ENCODE data around the gene KRTAP10-9. TPM values are rescaled to one million over a fixed set of nuclear protein-coding genes. Genes with fewer than 3 reads are reported as not detected.
A peak's percentile ranks its signal among the peaks of the same experiment; 100 is the strongest.
"Not testable (repeated sequence)": the region's sequence is repeated elsewhere in the genome, so short reads cannot be mapped to it uniquely, and the experiment has no call there.

Gene KRTAP10-9
- total RNA-seq, 4 donors from 2014 or later: not detected

DNA sequence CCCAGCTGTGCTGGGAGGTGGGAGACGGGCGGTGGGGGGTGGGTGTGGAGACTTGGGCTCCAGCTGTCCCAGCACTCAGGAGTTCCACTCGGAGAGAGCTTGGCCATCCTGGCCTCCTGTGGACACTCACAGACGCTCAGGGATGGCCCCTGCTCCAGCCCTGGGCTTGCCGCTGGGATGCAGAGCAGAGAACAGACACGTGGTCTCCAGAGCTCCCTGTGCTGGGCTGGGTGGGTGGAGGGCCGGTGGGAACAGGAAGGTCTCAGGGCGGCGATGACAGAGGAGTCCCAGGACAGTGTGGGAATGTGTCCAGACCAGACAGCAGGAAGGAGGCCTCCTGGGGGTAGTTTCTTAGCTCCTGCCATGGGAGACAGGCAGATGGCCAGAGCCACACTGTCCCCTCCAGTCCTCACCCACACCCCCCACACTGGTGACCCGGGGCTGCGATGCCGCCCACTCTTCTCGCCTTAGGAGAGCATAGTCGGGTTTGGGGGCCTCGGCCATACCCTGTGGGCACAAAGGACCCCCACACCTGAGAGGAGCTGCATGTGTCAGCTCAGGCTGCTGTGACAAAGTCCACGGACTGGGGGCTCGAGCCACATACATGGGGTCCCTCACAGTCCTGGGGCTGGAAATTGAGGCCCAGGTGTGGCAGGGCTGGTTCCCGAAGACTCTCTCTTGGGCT lies 2.0 kb downstream of the KRTAP10-9 start:
- Histone ChIP-seq H3K27me3 (peaks cover 0 to 37% (median 0%) of the 10 kb centered on the region in 4 donors), H3K36me3 (no peaks in the 10 kb centered on the region), H3K27ac (replicated peaks in 1 of 4) (no peak overlapping the region), H3K4me3 (no peak overlapping the region), H3K4me1 (peaks cover 0 to 5% (median 0%) of the 10 kb centered on the region in 4 donors), H3K9me3 (peaks cover 0 to 40% (median 36%) of the 10 kb centered on the region in 4 donors)
- no peak for DNase-seq (ENCODE audit: extremely low spot score)
- no peak for TF ChIP-seq POLR2A (IDR thresholded peaks at IDR 0.05; ENCODE audit: low read depth)
- TF ChIP-seq EP300 (IDR thresholded peaks at IDR 0.05): no peak
- no peak for TF ChIP-seq POLR2AphosphoS5 (IDR thresholded peaks at IDR 0.05)
- TF ChIP-seq, protein P1, sequence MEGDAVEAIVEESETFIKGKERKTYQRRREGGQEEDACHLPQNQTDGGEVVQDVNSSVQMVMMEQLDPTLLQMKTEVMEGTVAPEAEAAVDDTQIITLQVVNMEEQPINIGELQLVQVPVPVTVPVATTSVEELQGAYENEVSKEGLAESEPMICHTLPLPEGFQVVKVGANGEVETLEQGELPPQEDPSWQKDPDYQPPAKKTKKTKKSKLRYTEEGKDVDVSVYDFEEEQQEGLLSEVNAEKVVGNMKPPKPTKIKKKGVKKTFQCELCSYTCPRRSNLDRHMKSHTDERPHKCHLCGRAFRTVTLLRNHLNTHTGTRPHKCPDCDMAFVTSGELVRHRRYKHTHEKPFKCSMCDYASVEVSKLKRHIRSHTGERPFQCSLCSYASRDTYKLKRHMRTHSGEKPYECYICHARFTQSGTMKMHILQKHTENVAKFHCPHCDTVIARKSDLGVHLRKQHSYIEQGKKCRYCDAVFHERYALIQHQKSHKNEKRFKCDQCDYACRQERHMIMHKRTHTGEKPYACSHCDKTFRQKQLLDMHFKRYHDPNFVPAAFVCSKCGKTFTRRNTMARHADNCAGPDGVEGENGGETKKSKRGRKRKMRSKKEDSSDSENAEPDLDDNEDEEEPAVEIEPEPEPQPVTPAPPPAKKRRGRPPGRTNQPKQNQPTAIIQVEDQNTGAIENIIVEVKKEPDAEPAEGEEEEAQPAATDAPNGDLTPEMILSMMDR (IDR thresholded peaks at IDR 0.05): no peak
- intact Hi-C loops (cut with DNase I): no loop called here
- 66% methylated on average over 15 of the region's 18 CpGs for WGBS

DNA sequence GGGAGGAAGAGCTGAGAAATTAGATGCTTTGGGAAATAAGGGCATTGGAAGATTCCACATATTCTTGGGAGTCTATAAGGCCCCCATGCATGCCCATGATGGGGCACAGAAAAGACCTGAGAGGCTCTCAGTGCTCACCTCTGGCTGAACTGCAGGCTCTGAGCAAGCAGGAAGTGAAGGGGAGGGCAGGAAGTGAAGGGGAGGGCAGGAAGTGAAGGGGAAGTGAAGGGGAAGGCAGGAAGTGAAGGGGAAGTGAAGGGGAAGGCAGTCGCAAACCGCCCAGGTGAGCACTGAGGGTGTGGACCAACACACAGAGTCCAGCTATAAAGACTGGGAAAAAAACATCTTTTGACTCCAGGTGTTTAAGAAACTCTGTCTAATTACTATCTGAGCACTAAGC lies 3.5 kb downstream of the KRTAP10-9 start:
- no peaks in the 10 kb centered on the region for H3K36me3 ChIP-seq
- H3K4me1 ChIP-seq: peaks cover 0 to 5% (median 0%) of the 10 kb centered on the region in 4 donors
- 91% methylated on average over 2 of the region's 2 CpGs for WGBS
- H3K9me3 ChIP-seq: peaks cover 0 to 29% (median 26%) of the 10 kb centered on the region in 4 donors
- intact Hi-C loops (cut with DNase I): no loop called here
- DNase-seq (ENCODE audit: extremely low spot score): peak; percentile 34
- TF ChIP-seq POLR2A (IDR thresholded peaks at IDR 0.05; ENCODE audit: low read depth): no peak
- H3K4me3 ChIP-seq: no peak overlapping the region
- H3K27ac ChIP-seq (replicated peaks in 1 of 4): no peak overlapping the region
- H3K27me3 ChIP-seq: peaks cover 0 to 43% (median 0%) of the 10 kb centered on the region in 4 donors

DNA sequence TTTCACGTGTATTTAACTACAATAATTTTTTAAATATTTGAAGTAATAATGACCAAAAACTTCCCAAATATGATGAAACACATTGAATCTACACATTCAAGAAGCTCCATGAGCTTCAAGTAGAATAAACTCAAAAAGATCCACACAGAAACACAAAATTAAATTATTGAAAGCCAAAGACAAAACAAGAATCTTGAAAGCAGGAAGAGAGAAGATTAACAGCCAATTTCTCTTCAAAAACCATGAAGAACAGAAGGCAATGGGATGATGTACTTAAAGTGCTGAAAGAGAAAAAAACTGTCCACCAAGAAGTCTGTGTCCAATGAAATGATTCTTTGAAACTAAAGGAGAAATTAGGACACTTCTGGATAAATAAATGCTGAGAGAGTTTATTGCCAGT lies 5.2 kb downstream of the KRTAP10-9 start:
- WGBS: 89% methylated on average over 1 of the region's 1 CpG
- peaks cover 0 to 38% (median 0%) of the 10 kb centered on the region in 4 donors for H3K27me3 ChIP-seq
- no peak overlapping the region for H3K4me3 ChIP-seq
- no peaks in the 10 kb centered on the region for H3K36me3 ChIP-seq
- no peak for DNase-seq (ENCODE audit: extremely low spot score)
- no peak for TF ChIP-seq EP300 (IDR thresholded peaks at IDR 0.05)
- H3K27ac ChIP-seq (replicated peaks in 1 of 4): no peak overlapping the region
- H3K4me1 ChIP-seq: no peaks in the 10 kb centered on the region
- peaks cover 0 to 29% (median 26%) of the 10 kb centered on the region in 4 donors for H3K9me3 ChIP-seq
- intact Hi-C loops (cut with DNase I): no loop called here

DNA sequence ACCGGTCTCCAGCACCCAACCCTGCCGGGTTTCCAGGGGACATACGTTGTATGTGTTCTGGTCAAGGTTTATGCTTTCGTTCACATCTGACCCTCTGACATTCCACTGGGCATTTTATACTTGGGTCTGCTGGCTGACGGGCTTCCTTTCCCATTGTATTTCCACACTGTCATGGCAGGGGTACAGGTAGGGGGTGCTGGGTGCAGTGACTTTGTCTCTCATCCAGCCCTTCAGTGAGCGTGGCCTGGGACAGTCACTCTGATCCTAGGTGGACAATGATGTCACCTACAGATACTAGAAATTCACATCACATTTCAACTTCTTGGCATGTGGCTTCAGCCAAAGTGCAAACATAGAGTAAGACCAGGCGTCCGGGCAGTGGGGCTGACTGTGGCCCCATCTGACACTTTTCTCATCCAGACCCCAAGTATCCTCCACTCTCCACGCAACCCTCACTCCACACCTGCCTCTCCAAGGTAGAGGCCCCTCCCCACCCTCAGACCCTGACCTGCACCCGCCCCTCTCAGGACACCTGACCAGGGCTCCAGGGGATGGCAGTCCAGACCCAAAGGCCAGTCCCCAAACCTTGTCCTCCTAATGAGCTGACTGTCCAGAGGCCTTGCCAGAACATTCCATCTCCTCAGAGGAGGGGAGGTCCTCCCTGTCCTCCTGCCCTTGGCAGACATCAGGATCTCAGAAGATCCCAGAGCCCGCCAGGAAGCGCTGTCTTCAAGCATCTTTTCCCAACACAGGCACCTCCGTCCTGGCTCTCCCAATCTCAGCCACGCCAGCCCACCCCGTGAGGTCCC lies 9.5 kb downstream of the KRTAP10-9 start:
- H3K9me3 ChIP-seq: peaks cover 0 to 26% (median 12%) of the 10 kb centered on the region in 4 donors
- no peaks in the 10 kb centered on the region for H3K36me3 ChIP-seq
- H3K27ac ChIP-seq (replicated peaks in 1 of 4): no peak overlapping the region
- DNase-seq (ENCODE audit: extremely low spot score): peak; percentile 79
- no peaks in the 10 kb centered on the region for H3K4me1 ChIP-seq
- peaks cover 0 to 58% (median 2%) of the 10 kb centered on the region in 4 donors for H3K27me3 ChIP-seq
- 87% methylated on average over 11 of the region's 15 CpGs for WGBS
- intact Hi-C loops (cut with DNase I): no loop called here
- no peak overlapping the region for H3K4me3 ChIP-seq
- TF ChIP-seq EP300 (IDR thresholded peaks at IDR 0.05) (no peak), POLR2AphosphoS5 (IDR thresholded peaks at IDR 0.05) (no peak), POLR2A (IDR thresholded peaks at IDR 0.05; ENCODE audit: low read depth) (no peak)
- TF ChIP-seq, protein P1 (IDR thresholded peaks at IDR 0.05): no peak

DNA sequence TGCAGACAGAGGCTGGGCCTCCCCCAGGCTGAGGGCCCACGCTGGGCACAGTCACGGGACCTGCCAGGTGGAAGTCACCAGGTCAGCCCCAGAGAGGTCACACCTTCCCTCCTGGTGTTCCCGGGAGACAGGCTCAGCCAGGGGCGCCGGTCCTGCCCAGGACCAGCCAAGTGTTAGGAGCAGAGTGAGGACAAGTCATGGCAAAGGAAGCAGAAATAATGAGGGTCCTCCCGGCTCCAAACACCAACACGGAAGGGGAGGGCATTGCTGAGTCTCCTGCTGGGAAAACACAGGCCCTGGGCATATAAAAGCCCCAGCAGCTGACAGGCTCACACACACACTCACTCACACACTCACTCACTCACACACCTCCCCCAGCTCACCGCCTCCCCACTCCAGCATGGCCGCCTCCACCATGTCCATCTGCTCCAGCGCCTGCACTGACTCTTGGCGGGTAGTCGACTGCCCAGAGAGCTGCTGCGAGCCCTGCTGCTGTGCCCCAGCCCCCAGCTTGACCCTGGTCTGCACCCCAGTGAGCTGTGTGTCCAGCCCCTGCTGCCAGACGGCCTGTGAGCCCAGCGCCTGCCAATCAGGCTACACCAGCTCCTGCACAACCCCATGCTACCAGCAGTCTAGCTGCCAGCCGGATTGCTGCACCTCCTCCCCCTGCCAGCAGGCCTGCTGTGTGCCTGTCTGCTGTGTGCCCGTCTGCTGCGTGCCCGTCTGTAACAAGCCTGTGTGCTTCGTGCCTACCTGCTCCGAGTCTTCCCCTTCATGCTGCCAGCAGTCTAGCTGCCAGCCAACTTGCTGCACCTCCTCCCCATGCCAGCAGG lies 10.3 kb downstream of the KRTAP10-9 start, which contains the start of gene KRTAP10-10:
TSS of gene KRTAP10-10 (plus strand) at position 339 of the 833 bp plus-strand sequence. CDS start at position 401, 62 bp downstream.
- WGBS: 50% methylated on average over 8 of the region's 21 CpGs
- intact Hi-C loops (cut with DNase I): no loop called here
- Histone ChIP-seq H3K4me1 (no peaks in the 10 kb centered on the region), H3K4me3 (no peak within 1 kb of the TSS), H3K36me3 (no peaks in the 10 kb centered on the region), H3K27me3 (peaks cover 0 to 62% (median 2%) of the 10 kb centered on the region in 4 donors), H3K9me3 (peaks cover 0 to 18% (median 4%) of the 10 kb centered on the region in 4 donors), H3K27ac (replicated peaks in 1 of 4) (no peak within 1 kb of the TSS)
- no peak for TF ChIP-seq EP300 (IDR thresholded peaks at IDR 0.05)
- TF ChIP-seq POLR2A (IDR thresholded peaks at IDR 0.05; ENCODE audit: low read depth): no peak
- peak; percentile 53 for DNase-seq (ENCODE audit: extremely low spot score)

DNA sequence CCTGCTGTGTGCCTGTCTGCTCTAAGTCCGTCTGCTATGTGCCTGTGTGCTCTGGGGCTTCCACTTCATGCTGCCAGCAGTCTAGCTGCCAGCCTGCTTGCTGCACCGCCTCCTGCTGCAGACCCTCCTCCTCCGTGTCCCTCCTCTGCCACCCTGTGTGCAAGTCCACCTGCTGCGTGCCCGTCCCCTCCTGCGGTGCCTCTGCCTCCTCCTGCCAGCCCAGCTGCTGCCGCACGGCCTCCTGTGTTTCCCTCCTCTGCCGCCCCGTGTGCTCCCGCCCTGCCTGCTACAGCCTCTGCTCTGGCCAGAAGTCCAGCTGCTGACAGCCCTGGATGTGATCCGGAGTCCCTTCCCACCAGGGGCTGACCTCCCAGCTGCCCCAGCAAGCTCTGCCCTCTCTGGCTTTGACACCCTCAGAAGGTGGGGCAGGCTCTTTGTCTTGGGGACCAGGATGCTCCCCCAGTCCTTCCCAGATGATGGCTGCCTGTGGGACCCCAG lies 11.0 kb downstream of the KRTAP10-9 start:
- H3K4me3 ChIP-seq; intact Hi-C loops (cut with DNase I); H3K27ac ChIP-seq (replicated peaks in 1 of 4); H3K36me3 ChIP-seq; DNase-seq (ENCODE audit: extremely low spot score); H3K4me1 ChIP-seq: not testable (repeated sequence)
- 73% methylated on average over 7 of the region's 12 CpGs for WGBS
- H3K9me3 ChIP-seq: peaks cover 0 to 11% (median 1%) of the 10 kb centered on the region in 4 donors
- H3K27me3 ChIP-seq: peaks cover 0 to 62% (median 2%) of the 10 kb centered on the region in 4 donors

DNA sequence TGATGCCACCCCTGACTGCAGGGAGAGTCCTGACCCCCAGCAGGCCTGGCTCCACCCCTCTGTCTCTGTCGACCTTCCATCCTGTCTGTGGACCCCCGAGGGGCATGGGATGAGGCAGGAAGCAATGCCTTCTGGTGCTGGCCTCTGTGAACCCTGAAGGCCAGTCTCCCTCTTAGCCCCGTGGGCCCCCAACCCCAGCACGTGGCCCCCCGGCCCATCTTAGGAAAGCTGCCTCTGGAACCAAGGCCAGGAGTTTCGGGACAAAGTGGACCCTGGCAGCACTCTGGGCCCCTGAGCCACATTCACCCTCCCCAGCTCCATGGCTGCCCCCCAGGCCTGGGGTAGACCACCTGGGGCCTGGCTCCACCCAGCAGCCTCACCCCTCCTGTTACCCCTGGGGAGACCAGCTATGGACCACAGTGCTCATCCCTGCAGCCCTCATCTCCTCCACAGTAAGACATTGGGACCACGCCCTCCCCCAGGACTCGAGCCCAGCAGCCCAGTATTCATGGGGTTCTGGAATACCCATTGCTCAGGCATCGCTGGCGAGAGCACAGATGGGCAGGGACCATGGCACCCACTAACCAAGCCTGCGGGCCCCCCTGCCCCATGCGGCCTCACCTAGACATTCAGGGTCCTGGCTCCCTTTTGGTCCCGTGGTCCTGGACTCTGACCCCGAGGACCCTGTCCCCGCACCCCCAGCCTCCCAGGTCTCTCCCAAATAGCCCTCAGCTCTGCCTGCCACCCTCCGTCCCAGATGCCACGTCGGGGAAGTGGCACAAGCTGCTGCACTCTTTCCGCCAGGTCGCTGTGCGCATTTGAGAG lies 11.8 kb downstream of the KRTAP10-9 start:
- Histone ChIP-seq H3K9me3 (peaks cover 0 to 12% (median 2%) of the 10 kb centered on the region in 4 donors), H3K27me3 (peaks cover 0 to 62% (median 2%) of the 10 kb centered on the region in 4 donors)
- H3K4me3 ChIP-seq; H3K27ac ChIP-seq (replicated peaks in 1 of 4); H3K36me3 ChIP-seq; H3K4me1 ChIP-seq; intact Hi-C loops (cut with DNase I): not testable (repeated sequence)
- DNase-seq (ENCODE audit: extremely low spot score): peak; percentile 86
- WGBS: 93% methylated on average over 15 of the region's 21 CpGs
